ENCODE data around the gene RIMS3.

RIMS3 gene

GRCh38 chr1:40673452-40673851, 8.0 kb upstream of the RIMS3 start:
- no peak for TF ChIP-seq POLR2AphosphoS5 (IDR thresholded peaks at IDR 0.05; ENCODE audit: low read depth, low read length)
- TF ChIP-seq TAF1 (IDR thresholded peaks at IDR 0.05; ENCODE audit: borderline replicate concordance, insufficient read depth, low read length) = no peak
- TF ChIP-seq REST (IDR thresholded peaks at IDR 0.05; ENCODE audit: insufficient read depth in 1 of 2, low read depth in 2 of 2, low read length in 2 of 2) = no peak

GRCh38 chr1:40668769-40669525, 3.5 kb upstream of the RIMS3 start:
- no peak for TF ChIP-seq POLR2AphosphoS5 (IDR thresholded peaks at IDR 0.05; ENCODE audit: low read depth, low read length)

DNA sequence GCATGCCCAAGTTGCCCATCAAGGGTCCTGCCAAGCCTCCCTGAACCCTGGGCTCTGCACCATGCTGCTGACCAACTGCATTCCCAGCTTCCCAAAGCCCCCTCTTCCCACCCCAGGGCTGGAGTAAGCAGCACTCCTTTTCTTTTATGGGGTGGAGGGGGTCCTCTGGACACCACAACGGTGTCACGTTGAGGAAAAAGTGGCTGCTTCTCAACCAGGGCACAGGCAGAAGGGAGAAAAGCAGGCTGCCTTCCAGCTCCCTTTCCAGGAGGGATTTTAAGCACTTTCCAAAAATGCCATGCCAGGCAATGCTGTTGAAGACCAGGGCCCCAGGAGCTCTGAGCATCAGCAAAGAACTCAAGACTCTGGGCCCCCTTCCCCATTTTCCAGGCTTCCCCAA, 691 bp downstream of the RIMS3 start:
- TF ChIP-seq FOXP2 (optimal IDR thresholded peaks at IDR 0.05; ENCODE audit: borderline replicate concordance, extremely low read depth, extremely low read length, insufficient read depth) = no peak
- no peak for TF ChIP-seq SIN3A (IDR thresholded peaks at IDR 0.05; ENCODE audit: borderline replicate concordance, insufficient read depth, low read length)
- TF ChIP-seq POLR2AphosphoS5 (IDR thresholded peaks at IDR 0.05; ENCODE audit: low read depth, low read length) = no peak
- TF ChIP-seq TAF1 (IDR thresholded peaks at IDR 0.05; ENCODE audit: borderline replicate concordance, insufficient read depth, low read length) = no peak
- no peak for TF ChIP-seq REST (IDR thresholded peaks at IDR 0.05; ENCODE audit: insufficient read depth in 1 of 2, low read depth in 2 of 2, low read length in 2 of 2)

GRCh38 chr1:40664167-40664537, 1.3 kb downstream of the RIMS3 start:
- no peak for TF ChIP-seq POLR2AphosphoS5 (IDR thresholded peaks at IDR 0.05; ENCODE audit: low read depth, low read length)
- no peak for TF ChIP-seq REST (IDR thresholded peaks at IDR 0.05; ENCODE audit: insufficient read depth in 1 of 2, low read depth in 2 of 2, low read length in 2 of 2)

DNA sequence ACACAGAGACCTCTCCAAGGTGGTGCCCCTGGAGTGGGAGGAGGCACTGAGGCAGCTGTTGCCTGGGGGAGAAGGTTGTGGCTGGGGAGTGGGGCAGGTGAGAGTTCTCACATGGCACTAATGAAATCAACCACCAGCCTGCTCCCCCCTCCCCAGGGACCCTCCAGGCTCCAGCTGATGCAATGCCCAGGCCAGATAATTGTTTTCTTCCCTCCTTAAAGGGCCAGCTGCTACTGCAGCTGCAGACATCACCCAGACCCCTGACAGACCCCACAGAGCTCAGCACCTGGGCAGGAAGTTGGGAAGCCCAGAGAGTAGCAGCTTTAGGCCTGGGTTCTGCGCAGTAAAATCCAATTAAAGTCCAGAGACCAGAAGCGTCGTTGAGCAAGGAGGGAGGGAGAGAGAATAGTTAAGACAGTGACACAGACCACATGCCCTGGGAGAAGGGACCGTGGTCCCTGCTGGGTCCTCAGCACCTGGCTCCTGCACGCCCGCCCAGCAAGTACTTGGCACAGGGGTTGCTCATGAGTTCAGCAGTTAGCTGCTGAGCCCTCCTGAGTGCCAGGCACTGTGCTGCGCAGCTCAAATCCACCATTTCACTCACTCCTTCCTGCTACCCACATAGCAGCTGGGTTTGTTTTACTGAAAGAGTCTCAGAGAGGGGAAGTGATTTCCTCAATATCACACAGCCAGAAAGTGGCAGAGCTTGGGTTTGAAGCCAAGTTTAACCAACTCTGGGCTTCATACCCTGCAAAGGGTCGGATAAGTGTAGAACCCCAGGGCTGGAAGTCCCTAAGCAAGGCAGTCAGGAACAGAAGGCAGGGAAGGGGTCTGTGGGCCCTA, 1.9 kb downstream of the RIMS3 start:
- TF ChIP-seq POLR2AphosphoS5 (IDR thresholded peaks at IDR 0.05; ENCODE audit: low read depth, low read length) = no peak
- no peak for TF ChIP-seq FOXP2 (optimal IDR thresholded peaks at IDR 0.05; ENCODE audit: borderline replicate concordance, extremely low read depth, extremely low read length, insufficient read depth)
- TF ChIP-seq SIN3A (IDR thresholded peaks at IDR 0.05; ENCODE audit: borderline replicate concordance, insufficient read depth, low read length) = no peak
- TF ChIP-seq REST (IDR thresholded peaks at IDR 0.05; ENCODE audit: insufficient read depth in 1 of 2, low read depth in 2 of 2, low read length in 2 of 2) = no peak
- no peak for TF ChIP-seq TAF1 (IDR thresholded peaks at IDR 0.05; ENCODE audit: borderline replicate concordance, insufficient read depth, low read length)
